ENCODE results near the gene NDUFV2.

The NDUFV2 gene

DNA sequence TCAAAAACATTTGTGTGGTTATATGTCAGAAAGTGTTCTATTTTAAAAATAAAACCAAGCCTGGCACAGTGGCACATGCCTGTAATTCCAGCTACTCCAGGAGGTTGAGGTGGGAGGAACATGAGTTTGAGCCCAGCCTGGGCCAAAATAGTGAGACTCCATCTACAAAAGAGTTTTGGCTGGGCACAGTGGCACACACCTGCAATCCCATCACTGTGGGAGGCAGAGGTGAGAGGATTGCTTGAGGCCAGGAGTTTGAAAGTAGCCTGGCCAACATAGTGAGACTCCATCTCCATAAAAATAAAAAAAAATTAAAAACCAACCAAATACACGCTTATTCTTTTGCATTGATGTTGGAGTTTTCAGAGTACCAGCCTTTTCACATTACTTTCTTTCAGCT is 43.7 kb downstream of the NDUFV2 start:
- no peaks in the 10 kb centered on the region for H3K36me3 ChIP-seq (replicated peaks)
- H3K27me3 ChIP-seq (replicated peaks) = no peaks in the 10 kb centered on the region
- no peak for DNase-seq
- no peak for TF ChIP-seq CTCF (IDR thresholded peaks at IDR 0.05; ENCODE audit: low read depth, low read length, missing control alignments)
- in situ Hi-C loops (cut with HindIII; ENCODE audit: low pct_ligation_motif_present, low sequenced_read_pairs) = no loop called here
- H3K27ac ChIP-seq = no peak overlapping the region
- H3K4me3 ChIP-seq (ENCODE audit: low read depth, low read length) = no peak overlapping the region

GRCh38 chr18:9147440-9148202 is 45.1 kb downstream of the NDUFV2 start:
- no peaks in the 10 kb centered on the region for H3K36me3 ChIP-seq (replicated peaks)
- H3K4me3 ChIP-seq (ENCODE audit: low read depth, low read length) = no peak overlapping the region
- peak; percentile 68 for DNase-seq
- peak; percentile 84 for TF ChIP-seq CTCF (IDR thresholded peaks at IDR 0.05; ENCODE audit: low read depth, low read length, missing control alignments)
- peak overlapping the region; percentile 39 for H3K27ac ChIP-seq
- in situ Hi-C loops (cut with HindIII; ENCODE audit: low pct_ligation_motif_present, low sequenced_read_pairs) = no loop called here
- H3K27me3 ChIP-seq (replicated peaks) = no peaks in the 10 kb centered on the region

- in situ Hi-C loops (cut with HindIII; ENCODE audit: low pct_ligation_motif_present, low sequenced_read_pairs) = no loop called here
- no peak for DNase-seq
- H3K4me3 ChIP-seq (ENCODE audit: low read depth, low read length) = no peak overlapping the region
- H3K27me3 ChIP-seq (replicated peaks) = no peaks in the 10 kb centered on the region
- H3K36me3 ChIP-seq (replicated peaks) = no peaks in the 10 kb centered on the region
- H3K27ac ChIP-seq = no peak overlapping the region
- no peak for TF ChIP-seq CTCF (IDR thresholded peaks at IDR 0.05; ENCODE audit: low read depth, low read length, missing control alignments)
Observed at GRCh38 chr18:9148203-9148552, 45.7 kb downstream of the NDUFV2 start.

GRCh38 chr18:9150121-9150520 is 47.6 kb downstream of the NDUFV2 start:
- in situ Hi-C loops (cut with HindIII; ENCODE audit: low pct_ligation_motif_present, low sequenced_read_pairs) = no loop called here
- no peaks in the 10 kb centered on the region for H3K36me3 ChIP-seq (replicated peaks)
- H3K27me3 ChIP-seq (replicated peaks) = no peaks in the 10 kb centered on the region
- H3K27ac ChIP-seq = no peak overlapping the region
- no peak for TF ChIP-seq CTCF (IDR thresholded peaks at IDR 0.05; ENCODE audit: low read depth, low read length, missing control alignments)
- no peak for DNase-seq
- no peak overlapping the region for H3K4me3 ChIP-seq (ENCODE audit: low read depth, low read length)

- no peak for DNase-seq
- Histone ChIP-seq H3K27me3 (replicated peaks) (no peaks in the 10 kb centered on the region), H3K36me3 (replicated peaks) (no peaks in the 10 kb centered on the region), H3K27ac (no peak overlapping the region), H3K4me3 (ENCODE audit: low read depth, low read length) (no peak overlapping the region)
- TF ChIP-seq CTCF (IDR thresholded peaks at IDR 0.05; ENCODE audit: low read depth, low read length, missing control alignments) = no peak
- in situ Hi-C loops (cut with HindIII; ENCODE audit: low pct_ligation_motif_present, low sequenced_read_pairs) = no loop called here
Observed at GRCh38 chr18:9153256-9153655, 50.8 kb downstream of the NDUFV2 start.

Data from brain microvascular endothelial cell (primary cell).